Peyer's patch (tissue), 4 donors: ENCODE data around the gene TTLL8. TPM values are rescaled to one million over a fixed set of nuclear protein-coding genes. Genes with fewer than 3 reads are reported as not detected.

Source experiments
- DNase-seq, 3 donors: peaks; one replicate each; pipeline ENCODE4 v3.0.0-alpha.2; 2017 to 2019
- H3K27ac ChIP-seq, 4 donors: fragments of 200-600 bp; sonication (generic); one replicate each; pipeline ENCODE4 v1.5.1; 2016 to 2019
- H3K27me3 ChIP-seq, 2 donors: fragments of 200-600 bp; sonication (generic); one replicate each; pipeline ENCODE4 v1.5.1; 2019
- H3K36me3 ChIP-seq, 3 donors: fragments of 200-600 bp; sonication (generic); one replicate each; pipeline ENCODE4 v1.5.1; 2016 to 2019
- H3K4me1 ChIP-seq, 4 donors: fragments of 200-600 bp; sonication (generic); one replicate each; pipeline ENCODE4 v1.5.1; 2016 to 2019
- H3K4me3 ChIP-seq, 4 donors: fragments of 200-600 bp; sonication (generic); 1 replicate in 3 of 4; 2 replicates in 1 of 4; pipeline ENCODE4 v1.5.1; 2016 to 2019; ENCODE audit warnings: mild to moderate bottlenecking in 1 of 4
- H3K9me3 ChIP-seq, 4 donors: fragments of 200-600 bp; sonication (generic); one replicate each; pipeline ENCODE4 v1.5.1; 2016 to 2019; ENCODE audit warnings: mild to moderate bottlenecking in 1 of 4
- POLR2A ChIP-seq, 2 donors: fragments of 450-650 bp; IDR thresholded peaks; one replicate each; pipeline ENCODE4 v1.5.1; 2017; ENCODE audit warnings: antibody characterized with exemption in 2 of 2, mild to moderate bottlenecking in 2 of 2, moderate library complexity in 2 of 2
- total RNA-seq, 4 donors: library from RNA; depleted of rRNA; stranded (reverse); fragments of >200 nt; gene quantifications; one replicate each; pipeline ENCODE4 v1.1.0, GENCODE V29; 2016
- TF ChIP-seq, protein P1 (sequence below), 6 experiments: fragments of 450-650 bp in 4 of 6; fragments of 200-600 bp in 2 of 6; sonication (generic) in 1 of 6; IDR thresholded peaks; one replicate each; pipeline ENCODE4 v1.5.1; 2017 to 2019; ENCODE audit warnings: antibody characterized with exemption in 6 of 6, mild to moderate bottlenecking in 3 of 6, moderate library complexity in 1 of 6

Gene TTLL8
- total RNA-seq, 4 donors from 2014 or later, result not detected

DNA sequence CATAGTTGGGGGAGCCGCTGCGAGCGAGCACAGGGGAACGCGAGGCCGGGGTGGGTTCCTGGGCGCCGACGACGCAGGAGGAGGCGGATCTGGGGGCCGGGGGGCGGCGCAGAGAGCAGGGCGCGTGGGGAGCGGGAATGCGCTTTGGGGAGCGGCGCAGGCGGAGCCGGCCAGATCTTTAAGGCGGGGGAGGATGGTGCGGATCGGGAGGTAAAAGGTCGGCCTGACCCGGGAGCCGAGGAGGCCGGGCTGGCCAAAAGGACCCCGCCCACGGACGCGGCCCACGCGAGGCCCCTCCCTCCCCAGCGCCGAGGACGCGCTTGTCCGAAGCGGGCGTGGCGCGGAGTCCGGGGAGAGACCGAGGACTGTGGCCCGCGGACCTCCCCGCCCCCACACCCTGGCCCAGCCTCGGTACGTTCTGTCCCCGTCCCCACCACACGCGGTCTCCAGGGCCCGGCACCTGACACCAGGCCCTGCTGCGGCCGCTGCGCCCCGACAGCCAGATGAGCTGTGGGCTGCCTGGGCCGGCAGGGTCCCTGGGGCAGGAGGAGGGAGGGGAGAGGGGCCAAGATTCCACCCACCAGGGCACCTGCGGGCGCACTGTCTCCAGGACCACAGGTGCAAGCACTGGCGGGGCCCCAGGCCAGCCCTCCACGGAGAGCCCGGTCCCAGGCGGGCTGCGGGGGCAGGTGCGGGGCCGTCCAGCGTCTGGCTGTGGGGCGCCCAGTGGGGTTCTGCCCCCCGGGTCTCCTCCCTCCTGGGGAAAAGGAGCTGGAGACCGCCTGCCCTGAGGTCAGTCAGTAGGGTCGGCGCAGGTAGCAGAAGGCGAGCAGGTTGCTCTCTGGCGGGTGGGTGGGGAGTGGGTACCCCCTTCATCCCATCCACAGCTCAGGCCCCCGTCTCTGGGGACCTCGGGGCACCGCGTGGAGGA lies 86.6 kb downstream of the TTLL8 start:
- Histone ChIP-seq H3K36me3 (no peaks in the 10 kb centered on the region), H3K4me3 (peak overlapping the region; percentile 44 to 62 (median 52)), H3K9me3 (no peaks in the 10 kb centered on the region), H3K27ac (peak overlapping the region; percentile 80 to 97 (median 94)), H3K27me3 (no peaks in the 10 kb centered on the region), H3K4me1 (peaks cover 17 to 47% (median 37%) of the 10 kb centered on the region in 4 donors)
- DNase-seq, result peak; percentile 68 to 97 (median 93)
- peak; percentile 55 to 70 for TF ChIP-seq POLR2A (IDR thresholded peaks at IDR 0.05)
- TF ChIP-seq, protein P1, sequence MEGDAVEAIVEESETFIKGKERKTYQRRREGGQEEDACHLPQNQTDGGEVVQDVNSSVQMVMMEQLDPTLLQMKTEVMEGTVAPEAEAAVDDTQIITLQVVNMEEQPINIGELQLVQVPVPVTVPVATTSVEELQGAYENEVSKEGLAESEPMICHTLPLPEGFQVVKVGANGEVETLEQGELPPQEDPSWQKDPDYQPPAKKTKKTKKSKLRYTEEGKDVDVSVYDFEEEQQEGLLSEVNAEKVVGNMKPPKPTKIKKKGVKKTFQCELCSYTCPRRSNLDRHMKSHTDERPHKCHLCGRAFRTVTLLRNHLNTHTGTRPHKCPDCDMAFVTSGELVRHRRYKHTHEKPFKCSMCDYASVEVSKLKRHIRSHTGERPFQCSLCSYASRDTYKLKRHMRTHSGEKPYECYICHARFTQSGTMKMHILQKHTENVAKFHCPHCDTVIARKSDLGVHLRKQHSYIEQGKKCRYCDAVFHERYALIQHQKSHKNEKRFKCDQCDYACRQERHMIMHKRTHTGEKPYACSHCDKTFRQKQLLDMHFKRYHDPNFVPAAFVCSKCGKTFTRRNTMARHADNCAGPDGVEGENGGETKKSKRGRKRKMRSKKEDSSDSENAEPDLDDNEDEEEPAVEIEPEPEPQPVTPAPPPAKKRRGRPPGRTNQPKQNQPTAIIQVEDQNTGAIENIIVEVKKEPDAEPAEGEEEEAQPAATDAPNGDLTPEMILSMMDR (IDR thresholded peaks at IDR 0.05), result peak in 1 of 6 experiments; percentile 7

DNA sequence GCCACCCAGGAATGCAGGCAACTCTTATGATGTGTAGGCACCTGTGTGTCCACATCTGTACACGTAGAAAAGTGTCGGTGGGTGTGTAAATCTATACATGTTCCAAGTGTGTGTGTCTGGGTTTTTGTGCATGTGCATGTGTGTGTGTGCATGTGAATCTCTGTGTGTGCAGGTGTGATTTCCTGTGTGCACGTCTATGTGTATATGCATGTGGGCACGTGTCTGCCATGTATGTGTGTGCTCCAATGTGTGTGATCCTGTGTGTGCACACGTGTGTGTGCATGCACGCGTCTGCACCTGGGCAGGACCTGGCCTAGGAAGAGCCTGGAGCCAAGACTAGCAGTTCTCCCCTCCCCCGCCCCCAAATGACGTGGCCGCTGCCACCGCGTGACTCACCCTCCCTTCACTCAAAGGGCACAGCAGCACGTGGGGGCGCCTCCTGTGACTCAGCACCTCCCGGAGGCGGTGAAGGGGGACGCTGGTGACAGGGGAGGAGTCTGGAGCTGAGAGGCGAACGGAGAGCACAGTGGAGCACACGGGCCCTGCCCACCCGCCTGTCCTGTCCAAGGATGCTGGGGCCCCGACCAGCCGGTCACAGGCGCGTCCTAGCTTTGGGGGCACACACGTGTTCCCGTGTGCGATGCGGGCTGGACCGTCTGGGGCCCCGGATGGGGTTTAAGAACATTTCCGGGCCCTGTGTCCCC lies 87.4 kb downstream of the TTLL8 start:
- H3K9me3 ChIP-seq, result no peaks in the 10 kb centered on the region
- peak overlapping the region; percentile 80 to 97 (median 94) for H3K27ac ChIP-seq
- peak overlapping the region; percentile 44 to 62 (median 52) for H3K4me3 ChIP-seq
- no peaks in the 10 kb centered on the region for H3K36me3 ChIP-seq
- peaks cover 17 to 56% (median 40%) of the 10 kb centered on the region in 4 donors for H3K4me1 ChIP-seq
- peak; percentile 95 to 98 (median 98) for DNase-seq
- TF ChIP-seq, protein P1 (IDR thresholded peaks at IDR 0.05), result peak in 2 of 6 experiments; percentile 3 to 4
- peak; percentile 96 to 97 for TF ChIP-seq POLR2A (IDR thresholded peaks at IDR 0.05)
- H3K27me3 ChIP-seq, result no peaks in the 10 kb centered on the region

DNA sequence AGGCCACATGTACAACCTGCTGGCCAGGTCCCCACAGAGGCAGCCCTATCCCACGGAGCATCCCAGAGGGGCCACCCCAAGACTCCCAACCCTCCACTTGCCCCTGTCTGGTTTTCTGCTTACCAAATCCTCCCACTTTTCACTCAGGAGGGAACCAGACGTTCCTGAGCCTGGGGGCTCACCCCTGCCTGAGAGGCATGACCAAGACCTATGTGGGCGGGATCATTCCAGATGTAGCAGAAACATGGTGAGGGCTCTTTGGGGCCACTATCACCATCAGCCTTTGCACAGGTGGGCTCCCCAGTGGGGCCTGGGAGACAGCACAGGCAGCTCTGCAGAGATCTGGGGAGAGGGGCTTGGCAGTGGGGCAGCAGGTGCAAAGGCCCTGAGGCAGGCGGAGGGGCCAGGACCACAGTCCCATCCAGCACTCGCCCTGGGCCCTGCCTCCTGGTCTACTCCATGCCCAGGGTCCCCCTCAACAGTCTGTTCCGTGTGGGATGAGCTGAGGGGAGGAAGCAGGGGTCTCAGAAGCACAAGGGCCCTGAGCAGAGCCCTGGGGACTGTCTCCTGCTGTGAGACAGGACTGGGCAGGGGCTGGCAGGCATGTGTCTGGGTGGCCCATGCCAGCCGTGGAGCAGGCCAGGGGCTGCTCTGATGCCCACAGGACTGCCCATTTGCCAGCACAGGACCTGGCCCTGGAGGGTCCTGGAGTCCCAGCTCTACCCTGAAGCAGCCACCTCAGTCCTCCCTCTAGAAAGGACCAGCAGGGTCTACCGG lies 88.2 kb downstream of the TTLL8 start:
- peaks cover 17 to 61% (median 45%) of the 10 kb centered on the region in 4 donors for H3K4me1 ChIP-seq
- peak overlapping the region; percentile 80 to 97 (median 94) for H3K27ac ChIP-seq
- H3K9me3 ChIP-seq, result no peaks in the 10 kb centered on the region
- H3K4me3 ChIP-seq, result peak overlapping the region in 1 of 4 donors; percentile 1
- no peaks in the 10 kb centered on the region for H3K27me3 ChIP-seq
- TF ChIP-seq, protein P1 (IDR thresholded peaks at IDR 0.05), result no peak
- no peak for TF ChIP-seq POLR2A (IDR thresholded peaks at IDR 0.05)
- peaks cover 0 to 2% (median 0%) of the 10 kb centered on the region in 3 donors for H3K36me3 ChIP-seq
- DNase-seq, result peak; percentile 16 to 46 (median 45)

DNA sequence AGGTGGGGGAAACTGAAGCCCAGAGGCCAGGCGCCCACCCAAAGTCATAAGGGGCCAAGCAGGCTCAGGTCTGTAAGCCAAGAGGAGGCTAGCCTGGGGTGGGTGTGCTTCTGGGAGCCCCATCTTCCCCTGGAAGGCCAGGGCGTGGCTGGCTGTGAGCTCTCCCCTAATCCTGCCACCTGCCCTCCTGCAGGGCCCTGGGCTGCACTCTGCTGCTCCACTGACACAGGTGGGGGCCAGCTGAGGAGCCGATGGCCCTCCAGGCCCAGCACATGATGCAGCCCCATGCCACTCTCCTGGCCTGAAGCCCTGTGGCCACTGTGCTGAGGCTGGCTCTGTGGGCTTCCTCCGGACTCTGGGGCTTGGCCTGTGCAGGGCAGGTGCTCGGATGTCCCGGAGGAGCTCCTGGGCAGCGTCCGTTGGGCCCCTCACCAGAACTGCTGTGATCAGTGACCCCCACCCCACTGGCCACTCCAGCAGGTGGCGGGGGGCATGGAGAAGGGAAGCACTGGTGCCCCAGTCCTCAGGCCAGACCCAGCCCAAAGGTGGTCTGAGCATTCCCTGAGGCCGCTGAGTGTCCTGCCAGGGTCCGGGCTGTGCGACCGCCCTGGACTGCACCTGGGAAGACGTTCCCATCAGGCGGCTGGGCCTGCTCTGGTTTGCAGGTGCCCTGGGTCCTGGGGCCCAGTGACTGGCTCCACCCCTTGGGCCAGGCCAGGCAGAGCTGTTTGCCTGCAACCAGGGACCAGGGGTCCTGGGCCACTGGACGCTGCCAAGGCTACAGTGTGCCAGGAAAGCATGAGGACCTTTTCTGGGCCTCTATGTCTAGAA lies 89.1 kb downstream of the TTLL8 start:
- Histone ChIP-seq H3K9me3 (no peaks in the 10 kb centered on the region), H3K36me3 (peaks cover 0 to 11% (median 0%) of the 10 kb centered on the region in 3 donors), H3K4me3 (no peak overlapping the region), H3K27me3 (no peaks in the 10 kb centered on the region), H3K4me1 (peaks cover 17 to 70% (median 45%) of the 10 kb centered on the region in 4 donors), H3K27ac (peak overlapping the region in 2 of 4 donors; percentile 77 to 95)
- DNase-seq, result peak; percentile 15 to 52 (median 51)
- TF ChIP-seq, protein P1 (IDR thresholded peaks at IDR 0.05), result no peak
- TF ChIP-seq POLR2A (IDR thresholded peaks at IDR 0.05), result no peak

Other genes with a start within 250 kb of the TTLL8 start
- gene BRD1, start 230.4 kb downstream of the TTLL8 start, total RNA-seq, result 100 to 1,000 TPM in 1 of 4 donors, 10 to 100 TPM in 3; 54.1 to 126 (median 78.5) TPM
- 10 to 100 TPM; 14.9 to 24.0 (median 20.9) TPM for gene ZBED4, start 204.5 kb downstream of the TTLL8 start, total RNA-seq
- gene ALG12, start 139.9 kb downstream of the TTLL8 start, total RNA-seq, result 10 to 100 TPM; 17.3 to 25.5 (median 22.1) TPM
- gene CRELD2, start 139.7 kb downstream of the TTLL8 start, total RNA-seq, result 10 to 100 TPM; 33.3 to 52.0 (median 41.1) TPM
- gene PIM3, start 97.5 kb downstream of the TTLL8 start, total RNA-seq, result 100 to 1,000 TPM in 2 of 4 donors, 10 to 100 TPM in 2; 66.2 to 142 (median 105) TPM
- 1 to 10 TPM in 3 of 4 donors, not detected in 1; 1.1 to 2.3 (median 1.2) TPM for gene IL17REL, start 45.5 kb downstream of the TTLL8 start, total RNA-seq
- not detected for gene MLC1, start 27.1 kb upstream of the TTLL8 start, total RNA-seq
- under 1 TPM in 1 of 4 donors, not detected in 3; 0.67 TPM for gene MOV10L1, start 31.7 kb upstream of the TTLL8 start, total RNA-seq
- gene PANX2, start 112.4 kb upstream of the TTLL8 start, total RNA-seq, result under 1 TPM in 1 of 4 donors, not detected in 3; 0.40 TPM
- 100 to 1,000 TPM in 1 of 4 donors, 10 to 100 TPM in 3; 44.0 to 111 (median 86.3) TPM for gene TRABD, start 127.6 kb upstream of the TTLL8 start, total RNA-seq
- gene SELENOO, start 142.7 kb upstream of the TTLL8 start, total RNA-seq, result 100 to 1,000 TPM in 1 of 4 donors, 10 to 100 TPM in 3; 48.7 to 101 (median 74.0) TPM
- gene TUBGCP6, start 186.7 kb upstream of the TTLL8 start, total RNA-seq, result 100 to 1,000 TPM in 2 of 4 donors, 10 to 100 TPM in 2; 51.5 to 163 (median 111) TPM
- gene HDAC10, start 193.0 kb upstream of the TTLL8 start, total RNA-seq, result 100 to 1,000 TPM in 3 of 4 donors, 10 to 100 TPM in 1; 57.3 to 165 (median 119) TPM
- gene MAPK12, start 203.4 kb upstream of the TTLL8 start, total RNA-seq, result 10 to 100 TPM in 1 of 4 donors, 1 to 10 TPM in 3; 1.2 to 37.1 (median 5.4) TPM
- gene MAPK11, start 212.1 kb upstream of the TTLL8 start, total RNA-seq, result 10 to 100 TPM in 1 of 4 donors, 1 to 10 TPM in 2, not detected in 1; 2.0 to 14.0 (median 2.5) TPM
- 100 to 1,000 TPM; 182 to 597 (median 307) TPM for gene PLXNB2, start 249.3 kb upstream of the TTLL8 start, total RNA-seq